Prostate gland (tissue), 2 donors: ENCODE data around the gene ADAMTS17. TPM values are rescaled to one million over a fixed set of nuclear protein-coding genes. Genes with fewer than 3 reads are reported as not detected.
"Not testable (repeated sequence)": the region's sequence is repeated elsewhere in the genome, so short reads cannot be mapped to it uniquely, and the experiment has no call there.

Experiments used
- DNase-seq: peaks from one replicate; pipeline ENCODE4 v3.0.0-alpha.2; 2019; ENCODE audit warnings: low spot score
- H3K27ac ChIP-seq, 2 donors: fragments of 200-600 bp; sonication (generic); 2 replicates each; pipeline ENCODE4 v1.5.1; 2017 to 2019
- H3K27me3 ChIP-seq: fragments of 200-600 bp; sonication (generic); replicated peaks from 2 replicates; pipeline ENCODE4 v1.5.1; 2019; ENCODE audit not compliant: insufficient read depth
- H3K36me3 ChIP-seq, 2 donors: fragments of 200-600 bp; sonication (generic); 1 replicate in 1 of 2; 2 replicates in 1 of 2; pipeline versions ENCODE4 v1.5.1 to v1.8.1; 2017 to 2019
- H3K4me1 ChIP-seq: fragments of 200-600 bp; sonication (generic); replicated peaks from 2 replicates; pipeline ENCODE4 v1.5.1; 2019
- H3K4me3 ChIP-seq, 2 donors: fragments of 200-600 bp; sonication (generic); 2 replicates each; pipeline ENCODE4 v1.5.1; 2017 to 2019
- H3K9me3 ChIP-seq: fragments of 200-600 bp; sonication (generic); 2 replicates; pipeline ENCODE4 v1.5.1; 2017
- CTCF ChIP-seq, 4 experiments: fragments of 200-600 bp in 2 of 4; fragments of 450-650 bp in 2 of 4; sonication (generic) in 2 of 4; IDR thresholded peaks; 1 replicate in 3 of 4; 2 replicates in 1 of 4; pipeline ENCODE4 v1.5.1; 2016 to 2019; ENCODE audit warnings: antibody characterized with exemption in 4 of 4, mild to moderate bottlenecking in 2 of 4, moderate library complexity in 2 of 4
- POLR2A ChIP-seq: fragments of 450-650 bp; IDR thresholded peaks from one replicate; pipeline ENCODE4 v1.6.1; 2016; ENCODE audit warnings: antibody characterized with exemption, mild to moderate bottlenecking
- POLR2AphosphoS5 ChIP-seq: sonication (generic); formaldehyde crosslinking; IDR thresholded peaks from one replicate; pipeline ENCODE4 v1.6.1; 2017; ENCODE audit warnings: antibody characterized with exemption
- WGBS: methylation state at CpG from one replicate; pipeline ENCODE4 v1.1.5; 2018; 5-methylcytosine and 5-hydroxymethylcytosine counted together
- intact Hi-C: fragments of 100-400 bp; cut with DNase I; formaldehyde crosslinking; loops from one replicate; pipeline ENCODE4 v1.14.2; 2022
- total RNA-seq, 2 donors: library from RNA; depleted of rRNA; stranded (reverse); fragments of >200 nt; gene quantifications; one replicate each; pipeline ENCODE4 v1.1.0, GENCODE V29; 2016

ADAMTS17 gene
- total RNA-seq, 2 donors from 2014 or later, result 2.7 to 5.6 TPM

GRCh38 chr15:100082761-100083402, 258.9 kb downstream of the ADAMTS17 start:
- Histone ChIP-seq H3K4me3 (no peak overlapping the region), H3K36me3 (no peaks in the 10 kb centered on the region), H3K4me1 (no peaks in the 10 kb centered on the region), H3K9me3 (no peaks in the 10 kb centered on the region), H3K27ac (no peak overlapping the region), H3K27me3 (no peaks in the 10 kb centered on the region)
- 86% methylated on average over 7 of the region's 7 CpGs for WGBS
- intact Hi-C loops, result no loop called here
- DNase-seq, result no peak
- TF ChIP-seq POLR2AphosphoS5 (no peak), CTCF (IDR thresholded peaks at IDR 0.05) (no peak), POLR2A (no peak)

GRCh38 chr15:100081454-100081853, 260.3 kb downstream of the ADAMTS17 start:
- no peak for DNase-seq
- Histone ChIP-seq H3K4me1 (no peaks in the 10 kb centered on the region), H3K27ac (no peak overlapping the region), H3K4me3 (no peak overlapping the region), H3K9me3 (no peaks in the 10 kb centered on the region), H3K27me3 (no peaks in the 10 kb centered on the region), H3K36me3 (no peaks in the 10 kb centered on the region)
- no peak for TF ChIP-seq POLR2A
- TF ChIP-seq POLR2AphosphoS5, result no peak
- no peak for TF ChIP-seq CTCF (IDR thresholded peaks at IDR 0.05)
- intact Hi-C loops, result no loop called here
- 89% methylated on average over 4 of the region's 4 CpGs for WGBS

- TF ChIP-seq POLR2A, result no peak
- no peak for TF ChIP-seq CTCF (IDR thresholded peaks at IDR 0.05)
- TF ChIP-seq POLR2AphosphoS5, result no peak
- 83% methylated on average over 6 of the region's 6 CpGs for WGBS
- Histone ChIP-seq H3K4me1 (no peaks in the 10 kb centered on the region), H3K27ac (no peak overlapping the region), H3K36me3 (no peaks in the 10 kb centered on the region), H3K9me3 (no peaks in the 10 kb centered on the region), H3K4me3 (no peak overlapping the region), H3K27me3 (no peaks in the 10 kb centered on the region)
- no peak for DNase-seq
- intact Hi-C loops, result no loop called here
Observed at GRCh38 chr15:100078511-100079220, 263.1 kb downstream of the ADAMTS17 start.

GRCh38 chr15:100075229-100075628, 266.5 kb downstream of the ADAMTS17 start:
- Histone ChIP-seq H3K4me1 (no peaks in the 10 kb centered on the region), H3K4me3 (no peak overlapping the region), H3K27ac (no peak overlapping the region), H3K36me3 (no peaks in the 10 kb centered on the region), H3K27me3 (no peaks in the 10 kb centered on the region), H3K9me3 (no peaks in the 10 kb centered on the region)
- 35% methylated on average over 1 of the region's 1 CpG for WGBS
- intact Hi-C loops, result no loop called here
- TF ChIP-seq CTCF (IDR thresholded peaks at IDR 0.05) (no peak), POLR2A (no peak), POLR2AphosphoS5 (no peak)
- DNase-seq, result no peak

- TF ChIP-seq POLR2AphosphoS5, result no peak
- Histone ChIP-seq H3K27me3 (no peaks in the 10 kb centered on the region), H3K4me1 (no peaks in the 10 kb centered on the region), H3K4me3 (no peak overlapping the region), H3K36me3 (no peaks in the 10 kb centered on the region), H3K9me3 (no peaks in the 10 kb centered on the region), H3K27ac (no peak overlapping the region)
- no peak for DNase-seq
- 85% methylated on average over 5 of the region's 5 CpGs for WGBS
- intact Hi-C loops, result no loop called here
Observed at GRCh38 chr15:100073982-100074381, 267.8 kb downstream of the ADAMTS17 start.

GRCh38 chr15:100066521-100067280, 275.1 kb downstream of the ADAMTS17 start:
- intact Hi-C loops, H3K4me1 ChIP-seq: not testable (repeated sequence)

More at GRCh38 chr15:100066521-100067280, 275.1 kb downstream of the ADAMTS17 start:
- not testable (repeated sequence) for H3K9me3 ChIP-seq, H3K27me3 ChIP-seq, H3K36me3 ChIP-seq, DNase-seq, H3K4me3 ChIP-seq, H3K27ac ChIP-seq
- 86% methylated on average over 8 of the region's 12 CpGs for WGBS
